GM23338 (cell line): ENCODE data around the gene FIG4. TPM values are rescaled to one million over a fixed set of nuclear protein-coding genes. Genes with fewer than 3 reads are reported as not detected.

Experiments used
- ATAC-seq: fragments of 200-7000 bp; cut with Tn5 transposase; 3 replicates; pipeline ENCODE4 v1.9.1; 2020
- DNase-seq: peaks from one replicate; pipeline ENCODE4 v3.0.0-alpha.2; 2015; ENCODE audit warnings: low spot score
- H2AFZ ChIP-seq: fragments of 200-600 bp; sonication (generic); 2 replicates; pipeline ENCODE4 v1.8.0; 2016; ENCODE audit warnings: antibody characterized with exemption, mild to moderate bottlenecking, moderate library complexity
- H3F3A ChIP-seq: fragments of 200-600 bp; sonication (generic); replicated peaks from 2 replicates; pipeline ENCODE4 v1.8.0; 2017; ENCODE audit warnings: antibody characterized with exemption, mixed run types, low read depth
- H3K27ac ChIP-seq: fragments of 200-600 bp; sonication (generic); 2 replicates; pipeline ENCODE4 v1.6.1; 2016; ENCODE audit warnings: low read depth
- H3K27me3 ChIP-seq: fragments of 200-600 bp; sonication (generic); 2 replicates; pipeline ENCODE4 v1.8.0; 2016; ENCODE audit warnings: mild to moderate bottlenecking, mixed run types, moderate library complexity; ENCODE audit not compliant: insufficient read depth
- H3K36me3 ChIP-seq: fragments of 200-600 bp; sonication (generic); 2 replicates; pipeline ENCODE4 v1.8.0; 2016; ENCODE audit warnings: mild to moderate bottlenecking; ENCODE audit not compliant: insufficient read depth
- H3K4me1 ChIP-seq: fragments of 200-600 bp; sonication (generic); 2 replicates; pipeline ENCODE4 v1.8.0; 2016; ENCODE audit warnings: mild to moderate bottlenecking, moderate library complexity; ENCODE audit not compliant: insufficient read depth
- H3K4me2 ChIP-seq: fragments of 200-600 bp; sonication (generic); 2 replicates; pipeline ENCODE4 v1.7.1; 2017; ENCODE audit warnings: mixed run types
- H3K4me3 ChIP-seq: fragments of 200-600 bp; sonication (generic); 2 replicates; pipeline ENCODE4 v1.6.1; 2016; ENCODE audit warnings: mixed run types
- H3K79me2 ChIP-seq: fragments of 200-600 bp; sonication (generic); replicated peaks from 2 replicates; pipeline ENCODE4 v1.8.0; 2017; ENCODE audit warnings: mild to moderate bottlenecking; ENCODE audit not compliant: insufficient read depth
- H3K9me2 ChIP-seq: fragments of 200-600 bp; sonication (generic); 2 replicates; pipeline ENCODE4 v1.8.0; 2017; ENCODE audit not compliant: insufficient read depth
- H4K20me1 ChIP-seq: fragments of 200-600 bp; sonication (generic); replicated peaks from 2 replicates; pipeline ENCODE4 v1.8.0; 2017; ENCODE audit warnings: mild to moderate bottlenecking; ENCODE audit not compliant: insufficient read depth
- H3K27ac Mint-ChIP-seq: 2 replicates; pipeline ENCODE4 v1.8.0; 2020; ENCODE audit warnings: inconsistent platforms, mild to moderate bottlenecking, moderate library complexity, mixed read lengths
- H3K27me3 Mint-ChIP-seq: 3 replicates; pipeline ENCODE4 v1.8.0; 2022; ENCODE audit warnings: low read depth, mild to moderate bottlenecking, moderate library complexity, mixed read lengths, inconsistent platforms; ENCODE audit not compliant: insufficient read depth, poor library complexity
- H3K36me3 Mint-ChIP-seq: 3 replicates; pipeline ENCODE4 v1.8.0; 2021; ENCODE audit warnings: low read depth, mild to moderate bottlenecking, inconsistent platforms, moderate library complexity, mixed read lengths
- H3K4me1 Mint-ChIP-seq: 3 replicates; pipeline ENCODE4 v1.8.0; 2020; ENCODE audit warnings: mild to moderate bottlenecking, inconsistent platforms, mixed read lengths
- H3K4me3 Mint-ChIP-seq: 3 replicates; pipeline ENCODE4 v1.8.0; 2021; ENCODE audit warnings: moderate library complexity, mild to moderate bottlenecking, inconsistent platforms, mixed read lengths
- H3K9me3 Mint-ChIP-seq: 3 replicates; pipeline ENCODE4 v1.8.0; 2020; ENCODE audit warnings: moderate library complexity, mild to moderate bottlenecking, inconsistent platforms, mixed read lengths
- CREB1 ChIP-seq: fragments of 250-450 bp; sonication (Bioruptor Pico); IDR thresholded peaks from 2 replicates; pipeline ENCODE4 v1.5.0; 2020; ENCODE audit warnings: low read depth, mild to moderate bottlenecking, moderate library complexity
- EZH2 ChIP-seq: fragments of 200-600 bp; sonication (generic); IDR thresholded peaks from one replicate; pipeline ENCODE4 v1.8.0; 2017; ENCODE audit warnings: antibody characterized with exemption, mild to moderate bottlenecking, low read depth; ENCODE audit not compliant: unreplicated experiment
- EZH2phosphoT487 ChIP-seq: fragments of 200-600 bp; sonication (generic); IDR thresholded peaks from one replicate; pipeline ENCODE4 v1.8.1; 2018; ENCODE audit warnings: antibody characterized with exemption; ENCODE audit not compliant: unreplicated experiment
- NANOG ChIP-seq: IDR thresholded peaks from 2 replicates; pipeline ENCODE4 v1.6.1; 2016; ENCODE audit warnings: antibody characterized with exemption, borderline replicate concordance
- ZNF114 ChIP-seq: fragments of 250-450 bp; sonication (Bioruptor Pico); IDR thresholded peaks from 2 replicates; pipeline ENCODE4 v1.5.0; 2020; ENCODE audit warnings: mild to moderate bottlenecking, moderate library complexity
- ZNF331 ChIP-seq: fragments of 250-450 bp; sonication (Bioruptor Pico); IDR thresholded peaks from 2 replicates; pipeline ENCODE4 v1.5.0; 2020; ENCODE audit warnings: low read depth, mild to moderate bottlenecking, moderate library complexity
- polyA plus RNA-seq: library from polyadenylated mRNA; unstranded; fragments of >200 nt; fragmentation: Nextera tagmentation; extraction: Ambion mirVana; gene quantifications from 2 replicates; pipeline ENCODE4 v1.2.1, GENCODE V29; 2016
- total RNA-seq: library from RNA; depleted of rRNA; stranded (reverse); fragments of >200 nt; shearing (Covaris generic); gene quantifications from 2 replicates; pipeline ENCODE4 v1.2.3, GENCODE V29; 2014
- TF ChIP-seq, protein P1 (sequence below), 2 experiments: fragments of 200-600 bp in 1 of 2; sonication (generic) in 1 of 2; conservative IDR thresholded peaks; 2 replicates each; pipeline versions ENCODE4 v1.5.1 to v1.6.1; 2016 to 2017; ENCODE audit warnings: antibody characterized with exemption in 2 of 2, low read depth in 2 of 2, mild to moderate bottlenecking in 2 of 2, moderate library complexity in 1 of 2
- TF ChIP-seq, protein P2 (sequence below): fragments of 250-450 bp; sonication (Bioruptor Pico); IDR thresholded peaks from 2 replicates; pipeline ENCODE4 v1.5.0; 2020; ENCODE audit warnings: mild to moderate bottlenecking, moderate library complexity
- TF ChIP-seq, protein P3 (sequence below): IDR thresholded peaks from one replicate; pipeline ENCODE4 v1.6.1; 2018; ENCODE audit warnings: antibody characterized with exemption; ENCODE audit not compliant: unreplicated experiment
- TF ChIP-seq, protein P4 (sequence below): IDR thresholded peaks from 2 replicates; pipeline ENCODE4 v1.6.1; 2016; ENCODE audit warnings: antibody characterized with exemption

The FIG4 gene
- total and polyA plus RNA-seq, 2 experiments from 2014 or later, result 7.0 to 16.9 TPM

DNA sequence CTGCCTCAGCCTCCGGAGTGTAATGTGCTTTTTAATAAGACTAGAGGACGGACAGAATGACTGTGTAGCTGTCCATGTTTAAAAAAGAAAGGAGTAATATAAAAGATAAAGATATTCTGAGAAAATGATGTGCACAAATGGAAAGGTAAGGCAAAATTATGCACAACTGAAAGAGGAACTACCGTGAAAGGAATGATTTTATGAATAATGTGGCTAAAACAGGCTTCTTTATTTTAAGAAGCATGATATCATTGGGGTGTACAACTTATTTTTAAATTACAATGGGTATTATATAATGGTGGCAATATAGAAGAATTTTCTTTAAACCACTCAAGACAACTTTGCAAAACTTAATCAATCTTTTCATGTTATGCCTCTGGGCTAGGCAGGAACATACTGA, 78.1 kb downstream of the FIG4 start (continued):
- TF ChIP-seq, protein P1, sequence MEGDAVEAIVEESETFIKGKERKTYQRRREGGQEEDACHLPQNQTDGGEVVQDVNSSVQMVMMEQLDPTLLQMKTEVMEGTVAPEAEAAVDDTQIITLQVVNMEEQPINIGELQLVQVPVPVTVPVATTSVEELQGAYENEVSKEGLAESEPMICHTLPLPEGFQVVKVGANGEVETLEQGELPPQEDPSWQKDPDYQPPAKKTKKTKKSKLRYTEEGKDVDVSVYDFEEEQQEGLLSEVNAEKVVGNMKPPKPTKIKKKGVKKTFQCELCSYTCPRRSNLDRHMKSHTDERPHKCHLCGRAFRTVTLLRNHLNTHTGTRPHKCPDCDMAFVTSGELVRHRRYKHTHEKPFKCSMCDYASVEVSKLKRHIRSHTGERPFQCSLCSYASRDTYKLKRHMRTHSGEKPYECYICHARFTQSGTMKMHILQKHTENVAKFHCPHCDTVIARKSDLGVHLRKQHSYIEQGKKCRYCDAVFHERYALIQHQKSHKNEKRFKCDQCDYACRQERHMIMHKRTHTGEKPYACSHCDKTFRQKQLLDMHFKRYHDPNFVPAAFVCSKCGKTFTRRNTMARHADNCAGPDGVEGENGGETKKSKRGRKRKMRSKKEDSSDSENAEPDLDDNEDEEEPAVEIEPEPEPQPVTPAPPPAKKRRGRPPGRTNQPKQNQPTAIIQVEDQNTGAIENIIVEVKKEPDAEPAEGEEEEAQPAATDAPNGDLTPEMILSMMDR (conservative IDR thresholded peaks at IDR 0.05; ENCODE audit: low read depth in 2 of 2), result no peak
- no peak for TF ChIP-seq EZH2

DNA sequence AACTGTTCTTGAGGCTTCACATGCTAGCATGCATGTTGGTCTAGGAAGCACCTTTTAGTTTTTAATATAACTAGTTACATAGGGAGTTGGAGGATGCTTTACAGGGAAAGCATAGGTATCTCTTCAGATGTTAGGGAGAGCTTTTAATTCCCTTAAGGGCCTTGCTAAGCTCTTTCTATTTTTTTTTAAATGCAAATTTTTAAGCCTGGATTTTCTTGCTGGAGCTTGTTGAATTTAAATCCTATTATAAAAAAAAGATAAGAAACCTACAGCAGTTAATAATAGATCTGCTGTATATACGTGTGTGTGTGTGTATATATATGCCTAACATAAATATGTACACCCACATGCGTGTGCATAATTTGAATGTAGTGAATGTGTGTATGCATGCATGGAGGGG, 79.0 kb downstream of the FIG4 start:
- Mint-ChIP-seq H3K9me3 (no peaks in the 10 kb centered on the region), H3K27me3 (no peaks in the 10 kb centered on the region), H3K27ac (no peak overlapping the region), H3K4me3 (no peak overlapping the region), H3K4me1 (no peaks in the 10 kb centered on the region), H3K36me3 (peaks cover 16% of the 10 kb centered on the region; the same call in 2 of the 3 replicates)
- Histone ChIP-seq H2AFZ (no peak overlapping the region), H3K27ac (no peak overlapping the region), H3K4me2 (no peak overlapping the region), H3K4me1 (no peaks in the 10 kb centered on the region), H3K9me2 (no peaks in the 10 kb centered on the region), H3K79me2 (no peaks in the 10 kb centered on the region), H4K20me1 (no peaks in the 10 kb centered on the region), H3K4me3 (no peak overlapping the region), H3F3A (no peaks in the 10 kb centered on the region), H3K27me3 (no peaks in the 10 kb centered on the region), H3K36me3 (no peaks in the 10 kb centered on the region)
- ATAC-seq (no peak), DNase-seq (no peak)
- TF ChIP-seq, protein P2, sequence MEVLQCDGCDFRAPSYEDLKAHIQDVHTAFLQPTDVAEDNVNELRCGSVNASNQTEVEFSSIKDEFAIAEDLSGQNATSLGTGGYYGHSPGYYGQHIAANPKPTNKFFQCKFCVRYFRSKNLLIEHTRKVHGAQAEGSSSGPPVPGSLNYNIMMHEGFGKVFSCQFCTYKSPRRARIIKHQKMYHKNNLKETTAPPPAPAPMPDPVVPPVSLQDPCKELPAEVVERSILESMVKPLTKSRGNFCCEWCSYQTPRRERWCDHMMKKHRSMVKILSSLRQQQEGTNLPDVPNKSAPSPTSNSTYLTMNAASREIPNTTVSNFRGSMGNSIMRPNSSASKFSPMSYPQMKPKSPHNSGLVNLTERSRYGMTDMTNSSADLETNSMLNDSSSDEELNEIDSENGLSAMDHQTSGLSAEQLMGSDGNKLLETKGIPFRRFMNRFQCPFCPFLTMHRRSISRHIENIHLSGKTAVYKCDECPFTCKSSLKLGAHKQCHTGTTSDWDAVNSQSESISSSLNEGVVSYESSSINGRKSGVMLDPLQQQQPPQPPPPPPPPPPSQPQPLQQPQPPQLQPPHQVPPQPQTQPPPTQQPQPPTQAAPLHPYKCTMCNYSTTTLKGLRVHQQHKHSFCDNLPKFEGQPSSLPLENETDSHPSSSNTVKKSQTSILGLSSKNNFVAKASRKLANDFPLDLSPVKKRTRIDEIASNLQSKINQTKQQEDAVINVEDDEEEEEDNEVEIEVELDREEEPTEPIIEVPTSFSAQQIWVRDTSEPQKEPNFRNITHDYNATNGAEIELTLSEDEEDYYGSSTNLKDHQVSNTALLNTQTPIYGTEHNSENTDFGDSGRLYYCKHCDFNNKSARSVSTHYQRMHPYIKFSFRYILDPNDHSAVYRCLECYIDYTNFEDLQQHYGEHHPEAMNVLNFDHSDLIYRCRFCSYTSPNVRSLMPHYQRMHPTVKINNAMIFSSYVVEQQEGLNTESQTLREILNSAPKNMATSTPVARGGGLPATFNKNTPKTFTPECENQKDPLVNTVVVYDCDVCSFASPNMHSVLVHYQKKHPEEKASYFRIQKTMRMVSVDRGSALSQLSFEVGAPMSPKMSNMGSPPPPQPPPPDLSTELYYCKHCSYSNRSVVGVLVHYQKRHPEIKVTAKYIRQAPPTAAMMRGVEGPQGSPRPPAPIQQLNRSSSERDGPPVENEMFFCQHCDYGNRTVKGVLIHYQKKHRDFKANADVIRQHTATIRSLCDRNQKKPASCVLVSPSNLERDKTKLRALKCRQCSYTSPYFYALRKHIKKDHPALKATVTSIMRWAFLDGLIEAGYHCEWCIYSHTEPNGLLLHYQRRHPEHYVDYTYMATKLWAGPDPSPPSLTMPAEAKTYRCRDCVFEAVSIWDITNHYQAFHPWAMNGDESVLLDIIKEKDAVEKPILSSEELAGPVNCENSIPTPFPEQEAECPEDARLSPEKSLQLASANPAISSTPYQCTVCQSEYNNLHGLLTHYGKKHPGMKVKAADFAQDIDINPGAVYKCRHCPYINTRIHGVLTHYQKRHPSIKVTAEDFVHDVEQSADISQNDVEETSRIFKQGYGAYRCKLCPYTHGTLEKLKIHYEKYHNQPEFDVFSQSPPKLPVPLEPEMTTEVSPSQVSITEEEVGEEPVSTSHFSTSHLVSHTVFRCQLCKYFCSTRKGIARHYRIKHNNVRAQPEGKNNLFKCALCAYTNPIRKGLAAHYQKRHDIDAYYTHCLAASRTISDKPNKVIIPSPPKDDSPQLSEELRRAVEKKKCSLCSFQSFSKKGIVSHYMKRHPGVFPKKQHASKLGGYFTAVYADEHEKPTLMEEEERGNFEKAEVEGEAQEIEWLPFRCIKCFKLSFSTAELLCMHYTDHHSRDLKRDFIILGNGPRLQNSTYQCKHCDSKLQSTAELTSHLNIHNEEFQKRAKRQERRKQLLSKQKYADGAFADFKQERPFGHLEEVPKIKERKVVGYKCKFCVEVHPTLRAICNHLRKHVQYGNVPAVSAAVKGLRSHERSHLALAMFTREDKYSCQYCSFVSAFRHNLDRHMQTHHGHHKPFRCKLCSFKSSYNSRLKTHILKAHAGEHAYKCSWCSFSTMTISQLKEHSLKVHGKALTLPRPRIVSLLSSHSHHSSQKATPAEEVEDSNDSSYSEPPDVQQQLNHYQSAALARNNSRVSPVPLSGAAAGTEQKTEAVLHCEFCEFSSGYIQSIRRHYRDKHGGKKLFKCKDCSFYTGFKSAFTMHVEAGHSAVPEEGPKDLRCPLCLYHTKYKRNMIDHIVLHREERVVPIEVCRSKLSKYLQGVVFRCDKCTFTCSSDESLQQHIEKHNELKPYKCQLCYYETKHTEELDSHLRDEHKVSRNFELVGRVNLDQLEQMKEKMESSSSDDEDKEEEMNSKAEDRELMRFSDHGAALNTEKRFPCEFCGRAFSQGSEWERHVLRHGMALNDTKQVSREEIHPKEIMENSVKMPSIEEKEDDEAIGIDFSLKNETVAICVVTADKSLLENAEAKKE, result no peak
- TF ChIP-seq CREB1 (CRISPR knock-in tag) (no peak), ZNF331 (CRISPR knock-in tag) (no peak), ZNF114 (CRISPR knock-in tag) (no peak), EZH2 (no peak), NANOG (no peak), EZH2phosphoT487 (no peak)
- TF ChIP-seq, protein P3, sequence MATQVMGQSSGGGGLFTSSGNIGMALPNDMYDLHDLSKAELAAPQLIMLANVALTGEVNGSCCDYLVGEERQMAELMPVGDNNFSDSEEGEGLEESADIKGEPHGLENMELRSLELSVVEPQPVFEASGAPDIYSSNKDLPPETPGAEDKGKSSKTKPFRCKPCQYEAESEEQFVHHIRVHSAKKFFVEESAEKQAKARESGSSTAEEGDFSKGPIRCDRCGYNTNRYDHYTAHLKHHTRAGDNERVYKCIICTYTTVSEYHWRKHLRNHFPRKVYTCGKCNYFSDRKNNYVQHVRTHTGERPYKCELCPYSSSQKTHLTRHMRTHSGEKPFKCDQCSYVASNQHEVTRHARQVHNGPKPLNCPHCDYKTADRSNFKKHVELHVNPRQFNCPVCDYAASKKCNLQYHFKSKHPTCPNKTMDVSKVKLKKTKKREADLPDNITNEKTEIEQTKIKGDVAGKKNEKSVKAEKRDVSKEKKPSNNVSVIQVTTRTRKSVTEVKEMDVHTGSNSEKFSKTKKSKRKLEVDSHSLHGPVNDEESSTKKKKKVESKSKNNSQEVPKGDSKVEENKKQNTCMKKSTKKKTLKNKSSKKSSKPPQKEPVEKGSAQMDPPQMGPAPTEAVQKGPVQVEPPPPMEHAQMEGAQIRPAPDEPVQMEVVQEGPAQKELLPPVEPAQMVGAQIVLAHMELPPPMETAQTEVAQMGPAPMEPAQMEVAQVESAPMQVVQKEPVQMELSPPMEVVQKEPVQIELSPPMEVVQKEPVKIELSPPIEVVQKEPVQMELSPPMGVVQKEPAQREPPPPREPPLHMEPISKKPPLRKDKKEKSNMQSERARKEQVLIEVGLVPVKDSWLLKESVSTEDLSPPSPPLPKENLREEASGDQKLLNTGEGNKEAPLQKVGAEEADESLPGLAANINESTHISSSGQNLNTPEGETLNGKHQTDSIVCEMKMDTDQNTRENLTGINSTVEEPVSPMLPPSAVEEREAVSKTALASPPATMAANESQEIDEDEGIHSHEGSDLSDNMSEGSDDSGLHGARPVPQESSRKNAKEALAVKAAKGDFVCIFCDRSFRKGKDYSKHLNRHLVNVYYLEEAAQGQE, result no peak
- TF ChIP-seq, protein P4, sequence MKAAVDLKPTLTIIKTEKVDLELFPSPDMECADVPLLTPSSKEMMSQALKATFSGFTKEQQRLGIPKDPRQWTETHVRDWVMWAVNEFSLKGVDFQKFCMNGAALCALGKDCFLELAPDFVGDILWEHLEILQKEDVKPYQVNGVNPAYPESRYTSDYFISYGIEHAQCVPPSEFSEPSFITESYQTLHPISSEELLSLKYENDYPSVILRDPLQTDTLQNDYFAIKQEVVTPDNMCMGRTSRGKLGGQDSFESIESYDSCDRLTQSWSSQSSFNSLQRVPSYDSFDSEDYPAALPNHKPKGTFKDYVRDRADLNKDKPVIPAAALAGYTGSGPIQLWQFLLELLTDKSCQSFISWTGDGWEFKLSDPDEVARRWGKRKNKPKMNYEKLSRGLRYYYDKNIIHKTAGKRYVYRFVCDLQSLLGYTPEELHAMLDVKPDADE, result no peak
- TF ChIP-seq, protein P1 (conservative IDR thresholded peaks at IDR 0.05; ENCODE audit: low read depth in 2 of 2), result no peak
